ENCODE results near the gene NT5M.

NT5M gene

DNA sequence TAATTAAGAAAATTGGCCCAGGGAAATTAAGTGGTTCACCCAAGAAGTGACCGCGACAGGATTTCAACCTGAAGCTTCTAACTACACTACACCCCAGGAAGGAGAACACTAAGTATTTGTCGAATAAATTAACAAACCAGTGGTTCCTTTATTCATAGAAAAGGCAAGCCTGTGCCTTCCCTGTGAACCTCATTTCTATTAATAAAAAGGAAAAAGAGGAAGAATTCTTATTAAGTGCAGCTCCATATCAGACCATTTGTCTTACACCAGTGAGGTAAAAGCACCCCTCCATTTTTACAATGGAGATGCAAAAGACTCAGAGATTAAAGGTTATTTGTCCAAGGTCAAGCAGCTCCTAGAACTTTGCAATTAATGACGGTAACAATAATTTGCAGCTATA is 23.9 kb upstream of the NT5M start:
- ATAC-seq: no peak
- TF ChIP-seq ZC3H10 (CRISPR knock-in tag; IDR thresholded peaks at IDR 0.05) (no peak), RARB (CRISPR knock-in tag; IDR thresholded peaks at IDR 0.05) (no peak)
- TF ChIP-seq, protein P1, sequence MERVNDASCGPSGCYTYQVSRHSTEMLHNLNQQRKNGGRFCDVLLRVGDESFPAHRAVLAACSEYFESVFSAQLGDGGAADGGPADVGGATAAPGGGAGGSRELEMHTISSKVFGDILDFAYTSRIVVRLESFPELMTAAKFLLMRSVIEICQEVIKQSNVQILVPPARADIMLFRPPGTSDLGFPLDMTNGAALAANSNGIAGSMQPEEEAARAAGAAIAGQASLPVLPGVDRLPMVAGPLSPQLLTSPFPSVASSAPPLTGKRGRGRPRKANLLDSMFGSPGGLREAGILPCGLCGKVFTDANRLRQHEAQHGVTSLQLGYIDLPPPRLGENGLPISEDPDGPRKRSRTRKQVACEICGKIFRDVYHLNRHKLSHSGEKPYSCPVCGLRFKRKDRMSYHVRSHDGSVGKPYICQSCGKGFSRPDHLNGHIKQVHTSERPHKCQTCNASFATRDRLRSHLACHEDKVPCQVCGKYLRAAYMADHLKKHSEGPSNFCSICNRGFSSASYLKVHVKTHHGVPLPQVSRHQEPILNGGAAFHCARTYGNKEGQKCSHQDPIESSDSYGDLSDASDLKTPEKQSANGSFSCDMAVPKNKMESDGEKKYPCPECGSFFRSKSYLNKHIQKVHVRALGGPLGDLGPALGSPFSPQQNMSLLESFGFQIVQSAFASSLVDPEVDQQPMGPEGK (CRISPR knock-in tag; IDR thresholded peaks at IDR 0.05; ENCODE audit: borderline replicate concordance): no peak

DNA sequence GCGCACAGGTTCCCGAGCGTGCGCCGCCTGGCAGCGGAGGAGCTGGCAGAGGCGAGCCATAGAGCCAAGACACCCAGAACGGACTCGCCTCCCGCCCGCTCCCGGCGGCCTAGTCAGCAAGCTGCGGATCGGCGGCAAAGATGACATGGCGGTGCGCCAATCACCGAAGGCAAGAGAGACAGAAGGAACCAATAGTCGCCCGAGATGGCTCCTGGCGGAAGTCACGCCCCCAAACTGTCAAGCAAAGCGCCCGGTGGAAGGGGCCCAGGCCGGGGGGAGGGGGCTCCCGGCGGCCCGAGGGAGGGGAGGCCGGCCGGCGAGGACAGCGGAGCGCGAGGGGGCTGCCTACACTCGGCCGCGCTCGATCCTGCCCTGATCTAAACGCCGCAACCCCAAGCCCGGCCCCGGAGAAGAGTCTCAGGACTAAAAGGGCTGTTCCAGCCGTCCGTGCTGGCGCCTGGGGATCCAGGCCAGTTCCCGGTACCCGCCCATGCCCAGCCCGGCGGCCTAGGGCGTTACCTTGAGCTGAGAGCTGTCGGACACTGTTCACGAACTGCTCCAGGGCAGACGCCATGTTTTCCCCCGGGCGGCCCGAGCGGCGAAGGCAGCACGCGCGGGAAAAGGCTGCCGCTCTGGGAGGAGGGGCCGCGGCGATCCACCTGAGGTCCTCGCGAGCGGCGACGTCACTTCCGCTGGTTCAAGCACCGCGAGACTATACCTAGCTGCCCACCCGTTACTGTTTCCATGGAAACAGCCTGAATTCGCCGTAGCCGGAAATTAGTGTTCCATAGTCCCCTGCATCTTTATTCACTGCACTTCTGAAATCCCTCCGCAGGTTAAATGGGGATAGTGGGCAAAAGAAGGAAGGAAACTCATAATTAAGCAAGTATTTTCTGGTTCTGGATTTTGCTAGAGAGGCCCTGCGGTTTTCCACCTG is 22.3 kb upstream of the NT5M start, which contains the start of gene COPS3:
Gene COPS3, minus strand, starts transcription at position 634 of the 937 bp plus-strand sequence. Its CDS starts 60 bp downstream, at position 574.
- TF ChIP-seq, protein P1 (CRISPR knock-in tag; IDR thresholded peaks at IDR 0.05; ENCODE audit: borderline replicate concordance): no peak
- TF ChIP-seq ARNTL (CRISPR knock-in tag; IDR thresholded peaks at IDR 0.05; ENCODE audit: borderline replicate concordance, low read depth): no peak
- TF ChIP-seq ZNF70 (CRISPR knock-in tag; IDR thresholded peaks at IDR 0.05): no peak
- TF ChIP-seq ZC3H10 (CRISPR knock-in tag; IDR thresholded peaks at IDR 0.05): no peak
- no peak for TF ChIP-seq GLIS3 (CRISPR knock-in tag; IDR thresholded peaks at IDR 0.05)
- TF ChIP-seq TCF4 (CRISPR knock-in tag; IDR thresholded peaks at IDR 0.05; ENCODE audit: borderline replicate concordance): no peak
- TF ChIP-seq, protein P2, sequence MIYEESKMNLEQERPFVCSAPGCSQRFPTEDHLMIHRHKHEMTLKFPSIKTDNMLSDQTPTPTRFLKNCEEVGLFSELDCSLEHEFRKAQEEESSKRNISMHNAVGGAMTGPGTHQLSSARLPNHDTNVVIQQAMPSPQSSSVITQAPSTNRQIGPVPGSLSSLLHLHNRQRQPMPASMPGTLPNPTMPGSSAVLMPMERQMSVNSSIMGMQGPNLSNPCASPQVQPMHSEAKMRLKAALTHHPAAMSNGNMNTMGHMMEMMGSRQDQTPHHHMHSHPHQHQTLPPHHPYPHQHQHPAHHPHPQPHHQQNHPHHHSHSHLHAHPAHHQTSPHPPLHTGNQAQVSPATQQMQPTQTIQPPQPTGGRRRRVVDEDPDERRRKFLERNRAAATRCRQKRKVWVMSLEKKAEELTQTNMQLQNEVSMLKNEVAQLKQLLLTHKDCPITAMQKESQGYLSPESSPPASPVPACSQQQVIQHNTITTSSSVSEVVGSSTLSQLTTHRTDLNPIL (CRISPR knock-in tag; IDR thresholded peaks at IDR 0.05; ENCODE audit: low read depth): no peak
- no peak for TF ChIP-seq OSR1 (CRISPR knock-in tag; IDR thresholded peaks at IDR 0.05)
- no peak for TF ChIP-seq ESRRG (CRISPR knock-in tag; IDR thresholded peaks at IDR 0.05)
- no peak for TF ChIP-seq ZNF8 (CRISPR knock-in tag; IDR thresholded peaks at IDR 0.05)
- no peak for TF ChIP-seq RARB (CRISPR knock-in tag; IDR thresholded peaks at IDR 0.05)
- TF ChIP-seq, protein P3, sequence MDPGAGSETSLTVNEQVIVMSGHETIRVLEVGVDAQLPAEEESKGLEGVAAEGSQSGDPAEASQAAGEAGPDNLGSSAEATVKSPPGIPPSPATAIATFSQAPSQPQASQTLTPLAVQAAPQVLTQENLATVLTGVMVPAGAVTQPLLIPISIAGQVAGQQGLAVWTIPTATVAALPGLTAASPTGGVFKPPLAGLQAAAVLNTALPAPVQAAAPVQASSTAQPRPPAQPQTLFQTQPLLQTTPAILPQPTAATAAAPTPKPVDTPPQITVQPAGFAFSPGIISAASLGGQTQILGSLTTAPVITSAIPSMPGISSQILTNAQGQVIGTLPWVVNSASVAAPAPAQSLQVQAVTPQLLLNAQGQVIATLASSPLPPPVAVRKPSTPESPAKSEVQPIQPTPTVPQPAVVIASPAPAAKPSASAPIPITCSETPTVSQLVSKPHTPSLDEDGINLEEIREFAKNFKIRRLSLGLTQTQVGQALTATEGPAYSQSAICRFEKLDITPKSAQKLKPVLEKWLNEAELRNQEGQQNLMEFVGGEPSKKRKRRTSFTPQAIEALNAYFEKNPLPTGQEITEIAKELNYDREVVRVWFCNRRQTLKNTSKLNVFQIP (CRISPR knock-in tag; IDR thresholded peaks at IDR 0.05; ENCODE audit: borderline replicate concordance, low read depth): no peak
- no peak for TF ChIP-seq ZNF565 (CRISPR knock-in tag; conservative IDR thresholded peaks at IDR 0.05; ENCODE audit: low read depth)
- TF ChIP-seq SNAI2 (CRISPR knock-in tag; IDR thresholded peaks at IDR 0.05): no peak
- TF ChIP-seq TOX (CRISPR knock-in tag; IDR thresholded peaks at IDR 0.05; ENCODE audit: borderline replicate concordance): no peak
- TF ChIP-seq CSDC2 (CRISPR knock-in tag; IDR thresholded peaks at IDR 0.05): no peak
- no peak for TF ChIP-seq ISL1 (CRISPR knock-in tag; IDR thresholded peaks at IDR 0.05)
- peak; percentile 96 for ATAC-seq

DNA sequence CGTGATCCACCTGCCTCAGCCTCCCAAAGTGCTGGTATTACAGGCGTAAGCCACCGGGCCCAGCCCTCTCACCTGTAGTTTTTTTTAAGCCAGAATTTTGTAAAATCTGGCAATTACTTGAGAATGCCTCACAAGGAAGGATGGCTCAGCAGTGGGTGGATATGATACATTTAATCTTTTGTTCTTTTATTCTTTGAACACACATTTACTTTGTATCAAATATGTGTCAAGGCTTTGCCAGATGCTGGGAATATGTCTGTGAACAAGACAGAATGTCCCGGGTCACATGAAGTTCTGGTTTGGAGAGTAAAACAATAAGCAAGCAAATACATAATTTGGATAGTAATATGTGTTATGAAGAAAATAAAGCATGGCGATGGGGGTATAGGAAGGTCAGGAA is 17.2 kb upstream of the NT5M start:
- TF ChIP-seq RARB (CRISPR knock-in tag; IDR thresholded peaks at IDR 0.05) (no peak), TOX (CRISPR knock-in tag; IDR thresholded peaks at IDR 0.05; ENCODE audit: borderline replicate concordance) (no peak), ZFP30 (CRISPR knock-in tag; IDR thresholded peaks at IDR 0.05) (no peak), ZC3H10 (CRISPR knock-in tag; IDR thresholded peaks at IDR 0.05) (no peak)
- TF ChIP-seq, protein P2 (CRISPR knock-in tag; IDR thresholded peaks at IDR 0.05; ENCODE audit: low read depth): no peak
- ATAC-seq: no peak

DNA sequence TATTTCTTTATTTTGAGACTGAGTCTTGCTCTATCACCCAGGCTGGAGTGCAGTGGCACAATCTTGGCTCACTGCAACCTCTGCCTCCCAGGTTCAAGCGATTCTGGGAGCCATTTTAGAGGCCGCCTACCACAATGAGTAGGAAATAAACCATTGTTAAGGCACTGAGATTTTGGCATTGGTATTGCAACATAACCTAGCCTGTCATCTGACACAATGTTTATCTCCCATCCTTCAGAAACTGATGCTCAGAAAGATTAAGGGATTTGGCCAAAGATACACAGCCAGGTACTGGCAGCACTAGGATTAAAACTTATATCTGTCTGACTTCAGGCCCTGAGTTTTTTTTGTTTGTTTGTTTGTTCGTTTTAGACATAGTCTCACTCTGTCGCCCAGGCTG is 14.1 kb upstream of the NT5M start:
- ATAC-seq: no peak
- TF ChIP-seq SNAI2 (CRISPR knock-in tag; IDR thresholded peaks at IDR 0.05): no peak
- TF ChIP-seq, protein P1 (CRISPR knock-in tag; IDR thresholded peaks at IDR 0.05; ENCODE audit: borderline replicate concordance): no peak
- TF ChIP-seq CSDC2 (CRISPR knock-in tag; IDR thresholded peaks at IDR 0.05): no peak
- no peak for TF ChIP-seq BACH2 (CRISPR knock-in tag; IDR thresholded peaks at IDR 0.05; ENCODE audit: borderline replicate concordance)
- no peak for TF ChIP-seq RARB (CRISPR knock-in tag; IDR thresholded peaks at IDR 0.05)
- no peak for TF ChIP-seq TOX (CRISPR knock-in tag; IDR thresholded peaks at IDR 0.05; ENCODE audit: borderline replicate concordance)
- TF ChIP-seq OSR1 (CRISPR knock-in tag; IDR thresholded peaks at IDR 0.05): no peak
- TF ChIP-seq, protein P3 (CRISPR knock-in tag; IDR thresholded peaks at IDR 0.05; ENCODE audit: borderline replicate concordance, low read depth): no peak
- no peak for TF ChIP-seq ZNF70 (CRISPR knock-in tag; IDR thresholded peaks at IDR 0.05)
- no peak for TF ChIP-seq ZC3H10 (CRISPR knock-in tag; IDR thresholded peaks at IDR 0.05)
- TF ChIP-seq ZFP30 (CRISPR knock-in tag; IDR thresholded peaks at IDR 0.05): no peak
- no peak for TF ChIP-seq ZFP3 (CRISPR knock-in tag; IDR thresholded peaks at IDR 0.05)

Data from SK-N-SH treated with all-trans-retinoic acid at 6 μM for 48 hours (cell line).